ENCODE data around the gene RIPOR3. TPM values are rescaled to one million over a fixed set of nuclear protein-coding genes. Genes with fewer than 3 reads are reported as not detected.
"Not testable (repeated sequence)": the region's sequence is repeated elsewhere in the genome, so short reads cannot be mapped to it uniquely, and the experiment has no call there.

Gene RIPOR3
- total RNA-seq, 1 donor from 2014 or later, result 0.12 TPM

GRCh38 chr20:50699688-50700087, 8.3 kb upstream of the RIPOR3 start:
- no peaks in the 10 kb centered on the region for H3K9me3 Mint-ChIP-seq (ENCODE audit: low read depth)
- peaks cover 18% of the 10 kb centered on the region for H3K4me1 Mint-ChIP-seq (ENCODE audit: low read depth)
- H3K36me3 Mint-ChIP-seq (ENCODE audit: low read depth), result no peaks in the 10 kb centered on the region
- no peak overlapping the region for H3K27ac Mint-ChIP-seq (ENCODE audit: unreplicated experiment)
- no peak for DNase-seq (ENCODE audit: low spot score)
- H3K4me3 Mint-ChIP-seq (ENCODE audit: unreplicated experiment), result no peak overlapping the region
- H3K27me3 Mint-ChIP-seq (ENCODE audit: low read depth), result peaks cover 7% of the 10 kb centered on the region
- no peak for TF ChIP-seq CTCF (IDR thresholded peaks at IDR 0.05)

- H3K4me3 Mint-ChIP-seq (ENCODE audit: unreplicated experiment); H3K27ac Mint-ChIP-seq (ENCODE audit: unreplicated experiment): not testable (repeated sequence)
- H3K4me1 Mint-ChIP-seq (ENCODE audit: low read depth), result peaks cover 18% of the 10 kb centered on the region
These were observed 6.9 kb upstream of the RIPOR3 start for GRCh38 chr20:50698255-50698654.

GRCh38 chr20:50695135-50695872, 4.0 kb upstream of the RIPOR3 start:
- H3K4me3 Mint-ChIP-seq (ENCODE audit: unreplicated experiment), result no peak overlapping the region
- H3K27ac Mint-ChIP-seq (ENCODE audit: unreplicated experiment), result no peak overlapping the region

More at GRCh38 chr20:50698255-50698654, 6.9 kb upstream of the RIPOR3 start:
- not testable (repeated sequence) for H3K9me3 Mint-ChIP-seq (ENCODE audit: low read depth); H3K36me3 Mint-ChIP-seq (ENCODE audit: low read depth); H3K27me3 Mint-ChIP-seq (ENCODE audit: low read depth); DNase-seq (ENCODE audit: low spot score)

GRCh38 chr20:50694379-50695134, 3.2 kb upstream of the RIPOR3 start:
- Mint-ChIP-seq H3K9me3 (ENCODE audit: low read depth) (no peaks in the 10 kb centered on the region), H3K27ac (ENCODE audit: unreplicated experiment) (no peak overlapping the region), H3K27me3 (ENCODE audit: low read depth) (peaks cover 39% of the 10 kb centered on the region), H3K4me1 (ENCODE audit: low read depth) (peaks cover 21% of the 10 kb centered on the region), H3K36me3 (ENCODE audit: low read depth) (peaks cover 2% of the 10 kb centered on the region), H3K4me3 (ENCODE audit: unreplicated experiment) (no peak overlapping the region)
- DNase-seq (ENCODE audit: low spot score), result no peak
- no peak for TF ChIP-seq CTCF (IDR thresholded peaks at IDR 0.05)

More at GRCh38 chr20:50695135-50695872, 4.0 kb upstream of the RIPOR3 start:
- TF ChIP-seq CTCF (IDR thresholded peaks at IDR 0.05), result no peak
- Mint-ChIP-seq H3K4me1 (ENCODE audit: low read depth) (peaks cover 19% of the 10 kb centered on the region), H3K9me3 (ENCODE audit: low read depth) (no peaks in the 10 kb centered on the region), H3K36me3 (ENCODE audit: low read depth) (peaks cover 2% of the 10 kb centered on the region), H3K27me3 (ENCODE audit: low read depth) (peaks cover 32% of the 10 kb centered on the region)
- DNase-seq (ENCODE audit: low spot score), result no peak

- Mint-ChIP-seq H3K27me3 (ENCODE audit: low read depth) (peaks cover 45% of the 10 kb centered on the region), H3K4me3 (ENCODE audit: unreplicated experiment) (no peak overlapping the region), H3K27ac (ENCODE audit: unreplicated experiment) (no peak overlapping the region), H3K9me3 (ENCODE audit: low read depth) (no peaks in the 10 kb centered on the region), H3K4me1 (ENCODE audit: low read depth) (peaks cover 21% of the 10 kb centered on the region), H3K36me3 (ENCODE audit: low read depth) (peaks cover 2% of the 10 kb centered on the region)
- TF ChIP-seq CTCF (IDR thresholded peaks at IDR 0.05), result no peak
- no peak for DNase-seq (ENCODE audit: low spot score)
These were observed 1.7 kb upstream of the RIPOR3 start for GRCh38 chr20:50693001-50693400.
